ENCODE data around the gene CFAP46.

- TF ChIP-seq, protein P1, sequence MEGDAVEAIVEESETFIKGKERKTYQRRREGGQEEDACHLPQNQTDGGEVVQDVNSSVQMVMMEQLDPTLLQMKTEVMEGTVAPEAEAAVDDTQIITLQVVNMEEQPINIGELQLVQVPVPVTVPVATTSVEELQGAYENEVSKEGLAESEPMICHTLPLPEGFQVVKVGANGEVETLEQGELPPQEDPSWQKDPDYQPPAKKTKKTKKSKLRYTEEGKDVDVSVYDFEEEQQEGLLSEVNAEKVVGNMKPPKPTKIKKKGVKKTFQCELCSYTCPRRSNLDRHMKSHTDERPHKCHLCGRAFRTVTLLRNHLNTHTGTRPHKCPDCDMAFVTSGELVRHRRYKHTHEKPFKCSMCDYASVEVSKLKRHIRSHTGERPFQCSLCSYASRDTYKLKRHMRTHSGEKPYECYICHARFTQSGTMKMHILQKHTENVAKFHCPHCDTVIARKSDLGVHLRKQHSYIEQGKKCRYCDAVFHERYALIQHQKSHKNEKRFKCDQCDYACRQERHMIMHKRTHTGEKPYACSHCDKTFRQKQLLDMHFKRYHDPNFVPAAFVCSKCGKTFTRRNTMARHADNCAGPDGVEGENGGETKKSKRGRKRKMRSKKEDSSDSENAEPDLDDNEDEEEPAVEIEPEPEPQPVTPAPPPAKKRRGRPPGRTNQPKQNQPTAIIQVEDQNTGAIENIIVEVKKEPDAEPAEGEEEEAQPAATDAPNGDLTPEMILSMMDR (IDR thresholded peaks at IDR 0.05 in 2 of 3, conservative IDR thresholded peaks at IDR 0.05 in 1 of 3; ENCODE audit: control insufficient read depth in 2 of 3, extremely low read depth in 1 of 3, insufficient read depth in 1 of 3, low read depth in 3 of 3, low read length in 3 of 3), result peak; percentile 64 to 87 (median 80)
- TF ChIP-seq POLR2A (IDR thresholded peaks at IDR 0.05; ENCODE audit: low read depth, low read length) (no peak), CHD1 (IDR thresholded peaks at IDR 0.05; ENCODE audit: low read depth, low read length) (no peak), TARDBP (IDR thresholded peaks at IDR 0.05; ENCODE audit: borderline replicate concordance) (no peak), SRF (IDR thresholded peaks at IDR 0.05; ENCODE audit: low read depth in 2 of 2, low read length in 2 of 2) (no peak), IRF3 (IDR thresholded peaks at IDR 0.05) (no peak), GATAD2B (conservative IDR thresholded peaks at IDR 0.05; ENCODE audit: low read depth) (no peak)
- TF ChIP-seq, protein P2, sequence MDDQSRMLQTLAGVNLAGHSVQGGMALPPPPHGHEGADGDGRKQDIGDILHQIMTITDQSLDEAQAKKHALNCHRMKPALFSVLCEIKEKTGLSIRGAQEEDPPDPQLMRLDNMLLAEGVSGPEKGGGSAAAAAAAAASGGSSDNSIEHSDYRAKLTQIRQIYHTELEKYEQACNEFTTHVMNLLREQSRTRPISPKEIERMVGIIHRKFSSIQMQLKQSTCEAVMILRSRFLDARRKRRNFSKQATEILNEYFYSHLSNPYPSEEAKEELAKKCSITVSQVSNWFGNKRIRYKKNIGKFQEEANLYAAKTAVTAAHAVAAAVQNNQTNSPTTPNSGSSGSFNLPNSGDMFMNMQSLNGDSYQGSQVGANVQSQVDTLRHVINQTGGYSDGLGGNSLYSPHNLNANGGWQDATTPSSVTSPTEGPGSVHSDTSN (IDR thresholded peaks at IDR 0.05; ENCODE audit: insufficient replicate concordance, low read depth, low read length), result no peak
- TF ChIP-seq, protein P3, sequence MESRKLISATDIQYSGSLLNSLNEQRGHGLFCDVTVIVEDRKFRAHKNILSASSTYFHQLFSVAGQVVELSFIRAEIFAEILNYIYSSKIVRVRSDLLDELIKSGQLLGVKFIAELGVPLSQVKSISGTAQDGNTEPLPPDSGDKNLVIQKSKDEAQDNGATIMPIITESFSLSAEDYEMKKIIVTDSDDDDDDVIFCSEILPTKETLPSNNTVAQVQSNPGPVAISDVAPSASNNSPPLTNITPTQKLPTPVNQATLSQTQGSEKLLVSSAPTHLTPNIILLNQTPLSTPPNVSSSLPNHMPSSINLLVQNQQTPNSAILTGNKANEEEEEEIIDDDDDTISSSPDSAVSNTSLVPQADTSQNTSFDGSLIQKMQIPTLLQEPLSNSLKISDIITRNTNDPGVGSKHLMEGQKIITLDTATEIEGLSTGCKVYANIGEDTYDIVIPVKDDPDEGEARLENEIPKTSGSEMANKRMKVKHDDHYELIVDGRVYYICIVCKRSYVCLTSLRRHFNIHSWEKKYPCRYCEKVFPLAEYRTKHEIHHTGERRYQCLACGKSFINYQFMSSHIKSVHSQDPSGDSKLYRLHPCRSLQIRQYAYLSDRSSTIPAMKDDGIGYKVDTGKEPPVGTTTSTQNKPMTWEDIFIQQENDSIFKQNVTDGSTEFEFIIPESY (IDR thresholded peaks at IDR 0.05), result no peak
Observed at GRCh38 chr10:132904181-132904813, 38.1 kb downstream of the CFAP46 start.
